ENCODE data around the gene ADGRB3.
"Not testable (repeated sequence)": the region's sequence is repeated elsewhere in the genome, so short reads cannot be mapped to it uniquely, and the experiment has no call there.

The ADGRB3 gene

GRCh38 chr6:68741501-68742386, 106.7 kb downstream of the ADGRB3 start:
- DNase-seq = no peak

DNA sequence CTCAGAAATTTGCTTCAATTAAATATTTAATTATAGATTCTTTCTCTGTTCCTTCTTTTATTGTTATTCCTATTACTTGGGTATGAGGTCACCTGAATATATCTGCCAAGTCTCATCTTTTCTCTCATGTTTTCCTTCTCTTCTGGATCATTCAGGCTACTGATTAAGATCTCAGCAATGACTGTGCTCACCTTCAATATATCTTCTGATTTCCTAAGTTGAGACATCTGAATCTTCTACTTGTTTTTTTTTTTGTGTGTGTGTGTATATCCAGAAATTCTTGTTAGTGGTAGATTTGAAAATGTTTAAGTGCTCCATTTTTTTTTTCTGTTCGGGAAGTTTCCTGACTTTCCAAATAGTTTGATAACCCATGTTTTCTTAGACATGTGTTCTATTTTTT, 108.0 kb downstream of the ADGRB3 start:
- no peak for DNase-seq

- DNase-seq = not testable (repeated sequence)
Measured at GRCh38 chr6:68744376-68744775, 109.3 kb downstream of the ADGRB3 start.

DNA sequence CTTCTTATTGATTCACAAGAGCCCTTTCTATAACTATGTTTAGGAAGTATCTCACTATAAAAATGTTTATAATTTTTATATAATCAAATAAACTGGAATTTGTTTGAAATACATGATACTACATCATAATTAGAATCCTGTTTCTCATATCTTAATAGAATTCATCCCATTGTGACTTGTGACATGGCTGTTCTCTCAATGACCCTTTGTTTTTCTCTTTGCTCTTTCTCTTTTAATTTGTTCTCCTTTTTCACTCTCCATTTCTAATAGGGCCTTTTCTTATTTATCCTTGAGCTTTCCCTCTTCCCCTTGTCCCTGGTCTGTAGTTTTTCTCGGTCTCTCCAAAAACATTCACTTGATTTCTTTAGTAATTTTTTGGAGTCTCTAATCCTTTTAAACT, 111.3 kb downstream of the ADGRB3 start:
- no peak for DNase-seq

DNA sequence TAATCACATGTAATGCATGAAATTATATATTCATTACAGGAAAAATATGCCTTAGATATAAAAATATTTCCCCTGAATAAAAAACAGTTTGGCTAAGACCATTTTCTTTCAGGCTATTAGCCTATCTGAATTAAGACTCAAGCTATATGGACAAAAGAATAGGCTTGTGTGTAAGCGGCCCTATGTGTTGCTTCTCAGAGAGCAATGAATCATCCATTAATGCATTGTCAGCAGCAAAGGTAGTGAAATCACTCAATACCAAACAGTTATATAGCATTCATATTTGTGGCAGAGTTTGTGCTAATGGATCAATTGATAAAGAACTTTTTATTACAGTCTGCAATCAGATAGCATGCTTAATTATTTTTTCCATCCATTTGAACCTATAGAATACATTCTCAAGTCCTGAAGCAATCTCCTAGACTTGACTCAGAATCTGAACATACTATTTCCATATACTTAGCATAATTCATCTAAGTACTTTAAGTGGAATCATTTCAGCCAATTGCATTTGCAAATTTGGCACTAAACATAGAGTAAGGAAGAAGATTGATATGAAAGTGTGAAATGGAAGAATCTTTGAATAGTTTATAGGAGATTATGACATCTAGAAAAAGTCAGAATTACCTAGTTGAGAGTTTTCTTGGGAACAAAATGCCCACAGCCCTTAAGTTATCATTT, 112.2 kb downstream of the ADGRB3 start:
- DNase-seq = no peak

- DNase-seq = not testable (repeated sequence)
Measured at GRCh38 chr6:68747832-68748231, 112.8 kb downstream of the ADGRB3 start.

- DNase-seq = no peak
Measured at GRCh38 chr6:68754681-68755213, 119.7 kb downstream of the ADGRB3 start.

- no peak for DNase-seq
Measured at GRCh38 chr6:68756454-68757375, 121.6 kb downstream of the ADGRB3 start.

GRCh38 chr6:68757821-68758220, 122.7 kb downstream of the ADGRB3 start:
- DNase-seq = no peak

- DNase-seq = no peak
Measured at GRCh38 chr6:68758559-68758958, 123.5 kb downstream of the ADGRB3 start.

DNA sequence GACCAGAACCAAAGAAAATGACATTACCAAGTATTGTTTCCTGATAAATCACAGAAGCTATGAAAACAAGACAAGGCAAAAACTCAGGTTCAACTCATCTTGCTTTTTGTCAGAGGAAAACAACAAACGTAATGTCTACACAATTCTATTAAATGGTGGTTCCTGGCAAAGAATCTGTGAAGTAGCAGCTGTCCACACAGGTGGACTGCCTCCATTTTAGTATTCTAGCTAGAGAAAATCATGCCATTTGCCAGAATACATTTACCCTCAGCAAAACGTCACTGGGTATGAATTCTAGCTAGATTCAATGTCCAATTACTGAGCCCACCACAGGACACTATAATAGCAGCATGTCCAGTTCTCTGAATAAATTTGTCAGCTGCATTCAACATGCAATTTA, 125.4 kb downstream of the ADGRB3 start:
- no peak for DNase-seq

- no peak for DNase-seq
Measured at GRCh38 chr6:68760941-68761676, 126.0 kb downstream of the ADGRB3 start.

GRCh38 chr6:68761985-68762384, 126.9 kb downstream of the ADGRB3 start:
- no peak for DNase-seq

DNA sequence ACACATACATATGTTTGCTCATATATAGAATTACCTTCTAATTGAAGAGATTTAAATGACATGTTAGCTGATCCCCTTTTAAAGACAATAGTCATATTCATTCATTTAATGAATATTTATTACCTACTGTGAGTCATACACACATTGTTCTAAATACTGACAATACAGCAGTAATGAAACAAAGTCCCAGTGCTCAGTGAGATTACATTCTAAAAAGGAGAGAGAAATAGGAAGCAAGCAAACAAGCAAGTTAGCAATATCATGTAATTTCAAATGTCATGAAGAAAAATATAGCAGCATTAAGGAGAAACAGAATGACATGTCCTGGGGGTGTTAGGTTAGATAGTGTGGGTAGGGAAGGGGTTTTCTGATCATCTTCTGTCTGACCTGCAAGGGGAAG, 136.3 kb downstream of the ADGRB3 start:
- DNase-seq = no peak

- no peak for DNase-seq
Measured at GRCh38 chr6:68774843-68775242, 139.8 kb downstream of the ADGRB3 start.

DNA sequence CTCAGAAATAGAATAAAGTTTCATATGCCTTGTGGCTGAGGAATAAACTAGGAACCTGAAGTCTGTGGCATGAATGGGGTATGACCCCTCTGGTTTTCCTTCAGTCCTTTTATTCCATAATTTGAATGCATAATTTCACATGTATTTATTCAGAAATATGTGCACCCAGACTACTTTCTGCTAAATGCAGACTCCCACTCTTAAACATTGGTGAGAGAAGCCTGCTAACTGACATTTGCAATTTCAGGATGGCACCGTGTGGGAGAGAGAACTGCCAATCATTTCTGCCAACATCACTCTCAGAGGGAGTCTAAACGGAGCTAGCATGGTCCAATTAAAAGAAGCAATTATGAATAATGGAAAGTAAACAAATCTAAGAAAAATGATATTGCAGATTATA, 141.3 kb downstream of the ADGRB3 start:
- no peak for DNase-seq

- no peak for DNase-seq
Measured at GRCh38 chr6:68777956-68778355, 142.9 kb downstream of the ADGRB3 start.

DNA sequence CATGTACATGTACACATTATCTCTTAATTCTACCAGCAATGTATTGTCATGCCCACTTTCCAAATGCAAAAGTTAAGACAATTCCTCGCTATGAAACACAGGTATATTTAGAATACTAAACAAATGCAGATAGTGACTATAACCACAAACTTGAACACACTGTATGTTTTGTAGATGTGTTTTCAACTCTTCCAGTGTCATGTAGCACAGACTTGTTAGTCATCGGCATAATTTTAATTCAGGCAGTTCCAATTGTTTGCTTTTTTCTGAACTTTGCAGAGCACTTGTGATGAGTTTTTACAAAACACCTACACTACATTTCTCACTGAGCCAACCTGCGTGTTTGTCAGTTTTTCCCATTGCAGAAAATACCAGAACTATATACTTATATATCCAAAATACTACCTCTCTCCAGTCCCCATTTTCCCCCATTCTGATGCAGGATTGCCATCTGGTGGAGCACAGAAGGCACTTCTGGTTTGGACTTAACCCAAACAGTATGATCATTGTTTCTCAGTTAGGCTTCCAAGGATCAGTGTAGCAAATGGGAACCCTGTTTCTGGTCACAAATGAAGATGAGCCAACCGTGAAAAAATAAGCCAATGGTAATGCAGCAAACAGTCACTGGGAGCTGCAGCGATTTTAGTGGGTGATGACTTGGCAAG, 143.4 kb downstream of the ADGRB3 start:
- peak; percentile 3 for DNase-seq

- no peak for DNase-seq
Measured at GRCh38 chr6:68779366-68779765, 144.3 kb downstream of the ADGRB3 start.

DNA sequence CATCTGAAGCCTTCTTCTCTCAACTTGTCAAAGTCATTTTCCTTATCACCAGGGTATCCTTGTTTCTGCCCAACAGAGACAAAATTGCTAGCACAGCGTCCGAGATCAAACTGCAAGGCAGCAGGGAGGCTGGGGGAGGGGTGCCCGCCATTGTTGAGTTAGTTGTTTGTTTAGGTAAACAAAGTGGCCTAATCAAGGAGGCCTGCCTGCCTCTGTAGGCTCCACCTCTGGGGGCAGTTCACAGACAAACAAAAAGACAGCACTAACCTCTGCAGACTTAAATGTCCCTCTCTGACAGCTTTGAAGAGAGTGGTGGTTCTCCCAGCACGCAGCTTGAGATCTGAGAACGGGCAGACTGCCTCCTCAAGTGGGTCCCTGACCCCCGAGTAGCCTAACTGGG, 155.0 kb downstream of the ADGRB3 start:
- not testable (repeated sequence) for DNase-seq

DNA sequence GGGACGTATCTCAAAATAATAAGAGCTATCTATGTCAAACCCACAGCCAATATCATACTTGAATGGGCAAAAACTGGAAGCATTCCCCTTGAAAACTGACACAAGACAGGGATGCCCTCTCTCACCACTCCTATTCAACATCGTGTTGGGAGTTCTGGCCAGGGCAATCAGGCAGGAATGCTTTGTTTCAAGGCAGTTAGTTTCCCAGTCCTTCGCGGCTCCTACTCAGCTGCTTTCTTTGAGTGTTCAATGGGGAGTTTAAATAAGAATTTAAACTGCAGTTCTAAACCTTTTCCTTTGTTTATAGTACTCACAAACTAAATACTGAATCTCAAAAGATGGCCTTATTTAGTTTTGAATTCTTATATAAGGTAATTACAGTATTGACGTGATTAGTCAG, 179.9 kb downstream of the ADGRB3 start:
- not testable (repeated sequence) for DNase-seq

GRCh38 chr6:68826501-68826900, 191.4 kb downstream of the ADGRB3 start:
- DNase-seq = no peak
